AG10803 (cell line): Measurements from ENCODE around the gene BUD23.

Source experiments
- DNase-seq: peaks from one replicate; pipeline ENCODE4 v3.0.0; 2010; ENCODE audit warnings: low read depth
- H3K4me3 ChIP-seq: 2 replicates; pipeline ENCODE4 v1.5.1; 2011; ENCODE audit warnings: mild to moderate bottlenecking, low read length, control low read depth
- CTCF ChIP-seq: conservative IDR thresholded peaks from 2 replicates; pipeline ENCODE4 v1.5.1; 2011; ENCODE audit warnings: mild to moderate bottlenecking, low read length, control low read depth, inconsistent platforms

The BUD23 gene

GRCh38 chr7:73735528-73735905, 52.1 kb downstream of the BUD23 start:
- no peak for TF ChIP-seq CTCF
- DNase-seq = no peak
- H3K4me3 ChIP-seq = no peak overlapping the region

GRCh38 chr7:73736885-73737284, 53.5 kb downstream of the BUD23 start:
- no peak for DNase-seq
- no peak overlapping the region for H3K4me3 ChIP-seq
- TF ChIP-seq CTCF = no peak

GRCh38 chr7:73737491-73738219, 54.3 kb downstream of the BUD23 start:
- peak overlapping the region; percentile 86 for H3K4me3 ChIP-seq
- no peak for TF ChIP-seq CTCF
- no peak for DNase-seq

- no peak for TF ChIP-seq CTCF
- peak; percentile 45 for DNase-seq
- peak overlapping the region; percentile 86 for H3K4me3 ChIP-seq
These were observed 54.8 kb downstream of the BUD23 start for GRCh38 chr7:73738220-73738611.

- peak within 1 kb of the TSS; percentile 86 for H3K4me3 ChIP-seq
- DNase-seq = peak; percentile 95
- TF ChIP-seq CTCF = no peak
These were observed 55.4 kb downstream of the BUD23 start, which contains the start of gene ABHD11 for GRCh38 chr7:73738612-73739386. Gene ABHD11, minus strand, starts transcription at chr7:73738802. Its CDS starts 32 bp downstream, at chr7:73738770.

GRCh38 chr7:73739387-73739767, 56.0 kb downstream of the BUD23 start:
- DNase-seq = no peak
- TF ChIP-seq CTCF = no peak
- peak overlapping the region; percentile 86 for H3K4me3 ChIP-seq

- TF ChIP-seq CTCF = no peak
- no peak overlapping the region for H3K4me3 ChIP-seq
- no peak for DNase-seq
These were observed 56.8 kb downstream of the BUD23 start for GRCh38 chr7:73740212-73740611.
